ENCODE measurements around the gene ATP6V0B. TPM values are rescaled to one million over a fixed set of nuclear protein-coding genes. Genes with fewer than 3 reads are reported as not detected.

Gene ATP6V0B
- total and polyA plus RNA-seq, 2 experiments from 2014 or later: 112 to 142 TPM

- Mint-ChIP-seq H3K27ac (no peak overlapping the region), H3K4me3 (no peak overlapping the region), H3K4me1 (peaks cover 10% of the 10 kb centered on the region), H3K9me3 (no peaks in the 10 kb centered on the region), H3K36me3 (ENCODE audit: low read depth) (no peaks in the 10 kb centered on the region; the same call in 2 of the 3 replicates), H3K27me3 (ENCODE audit: insufficient read depth, low read depth, poor library complexity) (peaks cover 13% of the 10 kb centered on the region)
- no peaks in the 10 kb centered on the region for H3K27me3 ChIP-seq (ENCODE audit: insufficient read depth)
- no peak overlapping the region for H3K4me2 ChIP-seq
- H3K36me3 ChIP-seq (ENCODE audit: insufficient read depth): no peaks in the 10 kb centered on the region
- H3K4me3 ChIP-seq: no peak overlapping the region
- no peak for TF ChIP-seq POLR2AphosphoS5 (IDR thresholded peaks at IDR 0.05; ENCODE audit: low read depth)
- TF ChIP-seq REST (IDR thresholded peaks at IDR 0.05; ENCODE audit: unreplicated experiment): no peak
- TF ChIP-seq JUNB (IDR thresholded peaks at IDR 0.05; ENCODE audit: unreplicated experiment): no peak
- TF ChIP-seq EZH2phosphoT487 (IDR thresholded peaks at IDR 0.05; ENCODE audit: unreplicated experiment): no peak
- TF ChIP-seq CREB1 (CRISPR knock-in tag; IDR thresholded peaks at IDR 0.05; ENCODE audit: low read depth): no peak
- no peak for TF ChIP-seq STAT1 (IDR thresholded peaks at IDR 0.05; ENCODE audit: unreplicated experiment)
- TF ChIP-seq NANOG (IDR thresholded peaks at IDR 0.05; ENCODE audit: borderline replicate concordance): no peak
- TF ChIP-seq ETS1 (IDR thresholded peaks at IDR 0.05): no peak
- no peak for TF ChIP-seq ZNF462 (CRISPR knock-in tag; IDR thresholded peaks at IDR 0.05)
- TF ChIP-seq ZNF114 (CRISPR knock-in tag; IDR thresholded peaks at IDR 0.05): no peak
- no peak for TF ChIP-seq EZH2 (IDR thresholded peaks at IDR 0.05; ENCODE audit: low read depth, unreplicated experiment)
- TF ChIP-seq CTCF (conservative IDR thresholded peaks at IDR 0.05; ENCODE audit: low read depth in 2 of 2): no peak
- no peak for TF ChIP-seq ZNF331 (CRISPR knock-in tag; IDR thresholded peaks at IDR 0.05; ENCODE audit: low read depth)
- DNase-seq (ENCODE audit: low spot score) (no peak), ATAC-seq (no peak)
- no peaks in the 10 kb centered on the region for H4K20me1 ChIP-seq (replicated peaks; ENCODE audit: insufficient read depth)
- H3K79me2 ChIP-seq (replicated peaks; ENCODE audit: insufficient read depth): 0 out of 2 replicates have a peak, but pooled peaks cover 4% of the 10 kb centered on the region
- H3F3A ChIP-seq (replicated peaks; ENCODE audit: low read depth): no peaks in the 10 kb centered on the region
- H3K4me1 ChIP-seq (ENCODE audit: insufficient read depth): peaks cover 3% of the 10 kb centered on the region; the same call in 1 of the 2 replicates
- no peak overlapping the region for H2AFZ ChIP-seq
- no peaks in the 10 kb centered on the region for H3K9me2 ChIP-seq (ENCODE audit: insufficient read depth)
- H3K27ac ChIP-seq (ENCODE audit: low read depth): no peak overlapping the region
These were observed 18.5 kb upstream of the ATP6V0B start for GRCh38 chr1:43956234-43956633.
